Activated naive CD4-positive, alpha-beta T cell treated with anti-CD3 and anti-CD28 coated beads, Interleukin-2, amount 50 U/mL, for 16 hours (primary cell): ENCODE measurements around the gene CCNL2.
A peak's percentile ranks its signal among the peaks of the same experiment; 100 is the strongest.

Experiments
- DNase-seq: peaks from one replicate; pipeline ENCODE4 v3.0.0-alpha.2; 2020

The CCNL2 gene

GRCh38 chr1:1340791-1341548, 58.2 kb downstream of the CCNL2 start:
- no peak for DNase-seq

- DNase-seq: no peak
Measured at GRCh38 chr1:1340185-1340584, 59.0 kb downstream of the CCNL2 start.

- no peak for DNase-seq
Measured at GRCh38 chr1:1338278-1338677, 60.9 kb downstream of the CCNL2 start.

GRCh38 chr1:1337793-1338147, 61.4 kb downstream of the CCNL2 start:
- DNase-seq: peak; percentile 43

- DNase-seq: no peak
Measured at GRCh38 chr1:1336931-1337792, 62.0 kb downstream of the CCNL2 start.

GRCh38 chr1:1336446-1336845, 62.7 kb downstream of the CCNL2 start:
- DNase-seq: no peak

GRCh38 chr1:1335792-1336248, 63.3 kb downstream of the CCNL2 start:
- no peak for DNase-seq
